OCI-LY3 (cell line): ENCODE data around the gene CCSER1.

ENCODE experiments used
- EZH2phosphoT487 ChIP-seq: fragments of 200-600 bp; shearing (Covaris generic); IDR thresholded peaks from 2 replicates; pipeline ENCODE4 v1.6.1; 2018; ENCODE audit warnings: antibody characterized with exemption, mixed run types, low read depth
- TF ChIP-seq, protein P1 (sequence below): fragments of 200-600, 300-600 bp; sonication (generic); IDR thresholded peaks from 2 replicates; pipeline ENCODE4 v1.5.1; 2014; ENCODE audit warnings: antibody characterized with exemption, low read length, low read depth

GRCh38 chr4:90443231-90443630, 316.0 kb downstream of the CCSER1 start:
- TF ChIP-seq, protein P1, sequence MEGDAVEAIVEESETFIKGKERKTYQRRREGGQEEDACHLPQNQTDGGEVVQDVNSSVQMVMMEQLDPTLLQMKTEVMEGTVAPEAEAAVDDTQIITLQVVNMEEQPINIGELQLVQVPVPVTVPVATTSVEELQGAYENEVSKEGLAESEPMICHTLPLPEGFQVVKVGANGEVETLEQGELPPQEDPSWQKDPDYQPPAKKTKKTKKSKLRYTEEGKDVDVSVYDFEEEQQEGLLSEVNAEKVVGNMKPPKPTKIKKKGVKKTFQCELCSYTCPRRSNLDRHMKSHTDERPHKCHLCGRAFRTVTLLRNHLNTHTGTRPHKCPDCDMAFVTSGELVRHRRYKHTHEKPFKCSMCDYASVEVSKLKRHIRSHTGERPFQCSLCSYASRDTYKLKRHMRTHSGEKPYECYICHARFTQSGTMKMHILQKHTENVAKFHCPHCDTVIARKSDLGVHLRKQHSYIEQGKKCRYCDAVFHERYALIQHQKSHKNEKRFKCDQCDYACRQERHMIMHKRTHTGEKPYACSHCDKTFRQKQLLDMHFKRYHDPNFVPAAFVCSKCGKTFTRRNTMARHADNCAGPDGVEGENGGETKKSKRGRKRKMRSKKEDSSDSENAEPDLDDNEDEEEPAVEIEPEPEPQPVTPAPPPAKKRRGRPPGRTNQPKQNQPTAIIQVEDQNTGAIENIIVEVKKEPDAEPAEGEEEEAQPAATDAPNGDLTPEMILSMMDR = no peak
- TF ChIP-seq EZH2phosphoT487 = no peak
